GM19395 (cell line): Measurements from ENCODE around the gene SKIL.
"Not testable (repeated sequence)": the region's sequence is repeated elsewhere in the genome, so short reads cannot be mapped to it uniquely, and the experiment has no call there.

Experiments used
- ATAC-seq: cut with Tn5 transposase; IDR thresholded peaks from one replicate; pipeline ENCODE4 v1.9.1; 2021; ENCODE audit warnings: mild to moderate bottlenecking, moderate library complexity; ENCODE audit not compliant: unreplicated experiment

Gene SKIL

GRCh38 chr3:170357176-170358041 lies at the start of gene SKIL:
Gene SKIL, plus strand, starts transcription at chr3:170357715. Its CDS starts 2,617 bp downstream, at chr3:170360332.
- peak; percentile 67 for ATAC-seq

GRCh38 chr3:170309046-170309445 lies 48.5 kb upstream of the SKIL start:
- ATAC-seq, result no peak

GRCh38 chr3:170317954-170318353 lies 39.6 kb upstream of the SKIL start:
- no peak for ATAC-seq

GRCh38 chr3:170320461-170321121 lies 36.9 kb upstream of the SKIL start:
- no peak for ATAC-seq

GRCh38 chr3:170321321-170322034 lies 36.0 kb upstream of the SKIL start:
- ATAC-seq, result no peak

- ATAC-seq, result no peak
Measured at GRCh38 chr3:170322566-170323269, 34.8 kb upstream of the SKIL start.

- no peak for ATAC-seq
Measured at GRCh38 chr3:170323331-170323730, 34.2 kb upstream of the SKIL start.

GRCh38 chr3:170324962-170325361 lies 32.6 kb upstream of the SKIL start:
- no peak for ATAC-seq

GRCh38 chr3:170327040-170327808 lies 30.3 kb upstream of the SKIL start:
- ATAC-seq, result no peak

GRCh38 chr3:170327868-170328548 lies 29.5 kb upstream of the SKIL start:
- not testable (repeated sequence) for ATAC-seq

- ATAC-seq, result no peak
Measured at GRCh38 chr3:170330366-170330765, 27.1 kb upstream of the SKIL start.

GRCh38 chr3:170331143-170331542 lies 26.4 kb upstream of the SKIL start:
- ATAC-seq, result no peak

- ATAC-seq, result no peak
Measured at GRCh38 chr3:170337420-170337819, 20.1 kb upstream of the SKIL start.

- ATAC-seq, result no peak
Measured at GRCh38 chr3:170338690-170339340, 18.7 kb upstream of the SKIL start.

GRCh38 chr3:170342273-170342672 lies 15.2 kb upstream of the SKIL start:
- ATAC-seq, result not testable (repeated sequence)

GRCh38 chr3:170343859-170344258 lies 13.7 kb upstream of the SKIL start:
- not testable (repeated sequence) for ATAC-seq

- ATAC-seq, result no peak
Measured at GRCh38 chr3:170344971-170345370, 12.5 kb upstream of the SKIL start.

- ATAC-seq, result peak; percentile 48
Measured at GRCh38 chr3:170346481-170347392, 10.8 kb upstream of the SKIL start.
